ENCODE data around the gene SLC25A42. TPM values are rescaled to one million over a fixed set of nuclear protein-coding genes. Genes with fewer than 3 reads are reported as not detected.

The SLC25A42 gene
- total RNA-seq, 2 experiments from 2014 or later: 12.2 to 12.4 TPM

DNA sequence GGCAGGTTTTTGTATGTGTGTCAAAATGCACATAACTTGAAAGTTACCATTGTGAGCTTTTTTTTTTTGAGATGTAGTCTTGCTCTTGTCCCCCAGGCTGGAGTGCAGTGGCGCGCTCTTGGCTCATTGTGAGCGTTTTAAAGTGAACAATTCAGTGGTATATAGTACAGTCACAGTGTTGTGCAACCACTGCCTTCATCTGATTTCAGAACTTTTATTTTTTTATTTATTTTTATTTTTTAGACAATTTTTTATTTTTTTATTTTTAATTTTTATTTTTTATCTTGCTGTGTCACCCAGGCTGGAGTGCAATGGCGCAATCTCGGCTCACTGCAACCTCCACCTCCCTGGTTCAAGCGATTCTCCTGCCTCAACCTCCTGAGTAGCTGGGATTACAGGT, 15.0 kb downstream of the SLC25A42 start:
- POLR2A ChIA-PET: no interaction called here
- intact Hi-C loops (cut with micrococcal nuclease): no loop called here
- no peak for DNase-seq
- Mint-ChIP-seq H3K9me3 (no peaks in the 10 kb centered on the region), H3K27ac (no peak overlapping the region), H3K27me3 (no peaks in the 10 kb centered on the region), H3K36me3 (peaks cover 4% of the 10 kb centered on the region), H3K4me1 (ENCODE audit: low read depth) (no peaks in the 10 kb centered on the region), H3K4me3 (no peak overlapping the region)
- CTCF ChIA-PET: interaction anchor here (0.6 kb wide), 1 partner anchor 33 kb away, joined by 3 read pairs; no protein-coding TSS in a partner anchor

DNA sequence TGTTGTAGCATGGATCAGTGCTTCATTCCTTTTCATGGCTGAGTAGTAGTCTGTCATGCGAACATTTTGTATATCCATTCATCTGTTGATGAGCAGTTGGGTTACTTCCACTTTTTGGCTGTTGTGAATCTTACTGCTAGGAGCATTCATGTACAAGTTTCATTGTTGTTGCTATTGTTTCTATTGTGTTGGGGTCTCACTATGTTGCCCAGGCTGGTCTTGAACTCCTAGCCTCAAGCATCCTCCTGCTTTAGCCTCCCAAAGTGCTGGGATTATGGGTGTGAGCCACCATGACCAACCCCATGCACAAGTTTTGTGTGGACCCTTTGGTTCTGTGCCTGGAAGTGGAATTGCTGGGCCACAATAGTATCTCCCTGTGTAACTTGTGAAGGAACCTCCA, 15.8 kb downstream of the SLC25A42 start:
- no peak overlapping the region for H3K4me3 Mint-ChIP-seq
- H3K27ac Mint-ChIP-seq: no peak overlapping the region
- no peaks in the 10 kb centered on the region for H3K4me1 Mint-ChIP-seq (ENCODE audit: low read depth)
- H3K36me3 Mint-ChIP-seq: peaks cover 4% of the 10 kb centered on the region
- intact Hi-C loops (cut with micrococcal nuclease): no loop called here
- POLR2A ChIA-PET: no interaction called here
- no peaks in the 10 kb centered on the region for H3K27me3 Mint-ChIP-seq
- CTCF ChIA-PET: no interaction called here
- no peaks in the 10 kb centered on the region for H3K9me3 Mint-ChIP-seq
- DNase-seq: no peak

DNA sequence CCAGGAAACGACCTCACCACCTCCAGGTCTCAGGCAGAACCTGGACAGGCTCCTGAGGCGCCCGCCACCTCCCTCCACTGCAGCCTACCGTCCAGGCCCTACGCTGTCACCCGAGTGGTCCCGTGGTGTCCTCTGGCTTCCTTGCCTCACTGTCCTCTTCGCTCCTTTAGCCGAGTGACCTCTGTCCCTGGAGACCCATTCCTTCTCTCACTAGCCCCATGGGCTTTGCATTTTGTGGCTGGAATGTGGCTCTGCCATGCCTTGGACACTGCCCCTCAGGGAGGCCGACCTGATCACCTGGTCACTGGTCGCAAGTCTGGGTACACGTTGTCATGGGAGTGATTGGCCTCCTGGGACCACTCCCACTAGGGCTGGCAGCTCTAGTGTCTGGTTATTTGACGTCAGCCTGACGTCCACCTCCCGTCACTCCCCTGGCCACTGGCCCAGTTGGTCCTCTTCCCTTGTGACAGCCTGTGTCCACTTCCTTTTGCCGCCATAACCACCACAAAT, 17.9 kb downstream of the SLC25A42 start:
- Mint-ChIP-seq H3K4me3 (no peak overlapping the region), H3K27ac (no peak overlapping the region), H3K36me3 (peaks cover 4% of the 10 kb centered on the region), H3K4me1 (ENCODE audit: low read depth) (no peaks in the 10 kb centered on the region), H3K9me3 (no peaks in the 10 kb centered on the region), H3K27me3 (no peaks in the 10 kb centered on the region)
- ChIA-PET POLR2A (no interaction called here), CTCF (no interaction called here)
- DNase-seq: no peak
- intact Hi-C loops (cut with micrococcal nuclease): no loop called here

DNA sequence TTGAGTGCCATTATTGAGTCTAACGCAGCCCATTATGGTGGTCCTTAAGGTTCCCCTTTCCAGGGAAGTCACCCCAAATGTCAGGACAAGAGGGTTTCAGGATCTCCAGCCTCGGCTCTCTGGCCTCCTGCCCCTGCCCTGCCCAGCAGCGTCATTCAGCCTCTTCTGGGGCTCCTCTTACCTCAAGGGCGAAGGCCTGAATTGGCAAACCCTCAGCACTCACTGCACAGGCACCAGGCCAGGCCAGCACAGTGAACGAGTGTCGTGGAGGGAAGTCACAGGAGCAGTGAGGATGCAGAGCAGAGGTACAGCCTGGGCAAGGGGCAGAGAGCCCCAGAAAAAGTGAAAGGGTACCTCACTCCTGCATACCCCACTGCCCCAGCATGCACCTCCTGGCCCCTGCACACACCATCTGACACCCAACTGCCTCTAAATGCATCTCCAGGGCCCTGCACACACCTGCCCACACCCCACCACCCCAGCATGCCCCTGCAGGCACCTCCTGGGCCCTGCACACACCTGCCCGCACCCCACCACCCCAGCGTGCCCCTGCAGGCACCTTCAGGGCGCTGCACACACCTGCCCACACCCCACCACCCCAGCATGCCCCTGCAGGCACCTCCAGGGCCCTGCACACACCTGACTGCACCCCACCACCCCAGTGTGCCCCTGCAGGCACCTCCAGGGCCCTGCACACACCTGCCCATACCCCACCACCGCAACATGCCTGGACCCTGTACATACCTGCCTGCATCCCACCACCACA, 19.8 kb downstream of the SLC25A42 start:
- CTCF ChIA-PET: no interaction called here
- POLR2A ChIA-PET: no interaction called here
- Mint-ChIP-seq H3K9me3 (no peaks in the 10 kb centered on the region), H3K4me1 (ENCODE audit: low read depth) (no peaks in the 10 kb centered on the region), H3K27ac (no peak overlapping the region), H3K4me3 (no peak overlapping the region), H3K27me3 (no peaks in the 10 kb centered on the region), H3K36me3 (no peaks in the 10 kb centered on the region)
- intact Hi-C loops (cut with micrococcal nuclease): no loop called here
- DNase-seq: no peak

DNA sequence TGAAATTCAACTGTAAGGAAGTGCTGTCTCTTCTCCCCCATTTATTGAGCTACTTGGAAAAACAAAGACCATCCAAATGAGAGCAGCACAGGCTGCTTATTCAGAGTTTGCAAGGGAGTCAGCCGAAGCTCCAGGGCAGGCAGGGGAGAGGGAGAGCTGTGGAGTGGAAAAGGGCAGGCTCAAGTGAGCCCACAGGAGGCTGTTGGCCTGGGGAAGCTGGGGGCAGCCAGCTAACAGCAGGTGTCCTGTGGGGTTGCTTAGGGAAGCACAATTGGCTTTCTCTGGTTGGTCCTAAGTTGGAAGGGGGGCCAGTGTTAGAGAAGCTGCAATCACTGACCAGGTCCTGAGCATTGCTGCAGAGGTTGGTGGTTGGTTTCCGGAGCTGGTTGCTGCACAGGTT, 23.9 kb downstream of the SLC25A42 start:
- Mint-ChIP-seq H3K27ac (no peak overlapping the region), H3K27me3 (no peaks in the 10 kb centered on the region), H3K36me3 (no peaks in the 10 kb centered on the region), H3K9me3 (no peaks in the 10 kb centered on the region), H3K4me1 (ENCODE audit: low read depth) (no peaks in the 10 kb centered on the region), H3K4me3 (no peak overlapping the region)
- POLR2A ChIA-PET: no interaction called here
- CTCF ChIA-PET: interaction anchor here (0.8 kb wide), 1 partner anchor 28 kb away, joined by 3 read pairs; no protein-coding TSS in a partner anchor
- no peak for DNase-seq
- intact Hi-C loops (cut with micrococcal nuclease): no loop called here

DNA sequence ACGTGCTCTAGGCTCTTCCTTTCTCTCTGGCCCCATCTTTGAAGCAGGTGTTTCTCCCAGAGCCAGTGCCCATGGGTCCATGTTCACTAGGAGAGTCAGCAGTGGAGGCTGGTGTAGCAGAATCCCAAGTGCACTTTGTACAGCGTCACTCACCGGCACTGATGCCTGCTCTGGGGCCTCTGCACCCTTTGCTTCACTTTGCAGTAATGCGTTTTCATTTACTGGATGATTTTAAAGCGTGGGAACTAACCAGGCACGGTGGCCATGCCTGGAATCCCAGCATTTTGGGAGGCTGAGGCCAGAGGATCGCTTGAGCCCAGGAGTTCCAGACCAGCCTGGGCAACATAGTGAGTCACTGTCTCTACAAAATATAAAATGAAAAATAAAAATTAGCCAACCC, 30.7 kb downstream of the SLC25A42 start:
- intact Hi-C loops (cut with micrococcal nuclease): no loop called here
- Mint-ChIP-seq H3K4me1 (ENCODE audit: low read depth) (no peaks in the 10 kb centered on the region), H3K4me3 (no peak overlapping the region), H3K27me3 (no peaks in the 10 kb centered on the region), H3K9me3 (no peaks in the 10 kb centered on the region), H3K36me3 (no peaks in the 10 kb centered on the region), H3K27ac (no peak overlapping the region)
- POLR2A ChIA-PET: no interaction called here
- CTCF ChIA-PET: no interaction called here
- no peak for DNase-seq

DNA sequence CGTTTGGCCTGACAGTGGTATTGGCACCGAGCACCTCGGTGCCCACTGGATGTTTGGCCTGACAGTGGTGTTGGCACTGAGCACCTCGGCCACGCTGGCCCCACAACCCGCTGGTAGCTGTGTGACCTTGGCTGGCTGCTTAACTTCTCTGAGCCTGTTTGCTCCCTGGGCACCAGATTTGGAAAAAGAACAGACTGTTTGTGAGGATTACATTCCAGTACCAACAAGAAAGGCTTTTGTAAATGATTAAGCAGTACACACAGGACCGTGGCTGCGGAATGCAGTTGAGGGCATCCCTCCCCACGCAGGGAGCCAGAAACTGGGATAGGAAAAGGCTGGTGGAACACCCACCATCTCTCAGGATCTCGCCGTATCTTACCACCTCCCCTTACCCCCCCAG, 31.9 kb downstream of the SLC25A42 start:
- ChIA-PET CTCF (interaction anchor here (1.2 kb wide), 1 partner anchor 20 kb away, joined by 3 read pairs; no protein-coding TSS in a partner anchor), POLR2A (no interaction called here)
- no peak overlapping the region for H3K27ac Mint-ChIP-seq
- no peak for DNase-seq
- no peaks in the 10 kb centered on the region for H3K36me3 Mint-ChIP-seq
- no peaks in the 10 kb centered on the region for H3K4me1 Mint-ChIP-seq (ENCODE audit: low read depth)
- no peaks in the 10 kb centered on the region for H3K9me3 Mint-ChIP-seq
- no peaks in the 10 kb centered on the region for H3K27me3 Mint-ChIP-seq
- intact Hi-C loops (cut with micrococcal nuclease): no loop called here
- no peak overlapping the region for H3K4me3 Mint-ChIP-seq

DNA sequence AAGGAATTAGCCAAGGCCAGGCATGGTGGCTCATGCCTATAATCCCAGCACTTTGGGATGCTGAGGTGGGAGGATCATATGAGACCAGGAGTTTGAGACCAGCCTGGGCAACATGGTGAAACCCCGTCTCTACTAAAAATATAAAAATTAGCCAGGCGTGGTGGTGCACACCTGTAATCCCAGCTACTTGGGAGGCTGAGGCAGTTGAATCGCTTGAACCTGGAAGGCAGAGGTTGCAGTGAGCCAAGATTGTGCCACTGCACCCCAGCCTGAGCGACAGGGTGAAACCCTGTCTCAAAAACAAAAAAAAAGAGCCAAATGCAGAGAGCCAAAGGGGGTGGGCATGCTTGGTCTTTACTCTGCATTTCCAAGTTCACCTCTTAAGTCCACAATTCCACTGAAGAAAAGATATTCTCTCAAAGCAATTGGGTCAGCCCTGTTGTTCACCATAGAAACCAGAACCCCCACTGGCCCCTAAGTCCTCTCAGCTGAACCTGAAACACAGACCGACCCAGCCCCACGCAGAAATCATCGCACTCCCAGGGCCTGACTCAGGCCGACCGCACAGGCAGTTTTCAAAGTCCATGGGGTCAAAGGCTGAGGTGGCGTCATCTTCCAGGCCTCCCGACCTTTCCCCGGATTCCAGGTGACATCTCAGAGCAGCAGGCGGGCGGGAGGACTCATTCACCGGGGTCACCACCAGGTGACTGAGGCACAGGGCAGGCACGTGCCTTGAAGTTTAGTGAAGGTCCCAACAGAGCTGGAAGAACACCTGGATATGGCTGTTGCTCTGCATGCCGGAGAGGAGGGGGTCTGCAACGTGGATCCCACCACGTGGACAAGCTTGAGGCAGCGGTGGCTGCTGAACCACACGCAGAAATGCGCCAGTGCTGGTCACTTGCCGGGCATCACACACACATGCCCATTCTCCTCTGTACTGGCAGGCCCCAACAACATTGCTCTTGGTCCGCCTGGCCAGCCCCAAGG, 33.1 kb downstream of the SLC25A42 start:
- CTCF ChIA-PET: no interaction called here
- H3K4me1 Mint-ChIP-seq (ENCODE audit: low read depth): no peaks in the 10 kb centered on the region
- POLR2A ChIA-PET: no interaction called here
- H3K4me3 Mint-ChIP-seq: no peak overlapping the region
- no peaks in the 10 kb centered on the region for H3K36me3 Mint-ChIP-seq
- intact Hi-C loops (cut with micrococcal nuclease): no loop called here
- no peaks in the 10 kb centered on the region for H3K9me3 Mint-ChIP-seq
- no peaks in the 10 kb centered on the region for H3K27me3 Mint-ChIP-seq
- no peak for DNase-seq
- H3K27ac Mint-ChIP-seq: no peak overlapping the region

DNA sequence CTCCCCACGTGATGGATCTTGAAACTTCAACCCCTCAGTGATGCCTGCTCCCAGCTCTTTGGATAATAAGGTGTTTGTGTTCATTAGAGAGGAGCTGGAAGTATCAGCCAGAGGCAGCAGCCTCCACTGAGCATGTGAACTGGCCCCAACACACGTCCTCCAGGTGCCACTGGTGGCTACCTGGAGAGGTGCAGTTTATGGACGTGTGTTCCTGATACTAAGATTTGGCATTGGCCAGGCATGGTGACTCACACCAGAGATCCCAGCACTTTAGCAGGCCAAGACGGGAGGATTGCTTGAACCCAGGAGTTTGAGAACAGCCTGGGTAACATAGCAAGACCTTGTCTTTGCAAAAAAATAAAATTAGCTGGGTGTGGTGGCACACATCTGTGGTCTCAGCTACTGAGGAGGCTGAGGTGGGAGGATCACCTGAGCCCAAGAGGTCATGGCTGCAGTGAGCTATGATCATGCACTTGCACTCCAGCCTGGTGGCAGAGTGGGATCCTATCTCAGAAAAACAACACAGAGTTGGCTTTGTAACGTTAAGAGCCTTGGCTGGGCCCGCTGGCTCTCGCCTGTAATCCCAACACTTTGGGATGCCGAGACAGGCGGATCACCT, 34.4 kb downstream of the SLC25A42 start:
- Mint-ChIP-seq H3K36me3 (no peaks in the 10 kb centered on the region), H3K9me3 (no peaks in the 10 kb centered on the region), H3K4me3 (no peak overlapping the region), H3K27me3 (no peaks in the 10 kb centered on the region), H3K4me1 (ENCODE audit: low read depth) (no peaks in the 10 kb centered on the region), H3K27ac (no peak overlapping the region)
- intact Hi-C loops (cut with micrococcal nuclease): no loop called here
- ChIA-PET CTCF (interaction anchor here (0.6 kb wide), 1 partner anchor 43 kb away, joined by 3 read pairs; no protein-coding TSS in a partner anchor), POLR2A (no interaction called here)
- DNase-seq: no peak

DNA sequence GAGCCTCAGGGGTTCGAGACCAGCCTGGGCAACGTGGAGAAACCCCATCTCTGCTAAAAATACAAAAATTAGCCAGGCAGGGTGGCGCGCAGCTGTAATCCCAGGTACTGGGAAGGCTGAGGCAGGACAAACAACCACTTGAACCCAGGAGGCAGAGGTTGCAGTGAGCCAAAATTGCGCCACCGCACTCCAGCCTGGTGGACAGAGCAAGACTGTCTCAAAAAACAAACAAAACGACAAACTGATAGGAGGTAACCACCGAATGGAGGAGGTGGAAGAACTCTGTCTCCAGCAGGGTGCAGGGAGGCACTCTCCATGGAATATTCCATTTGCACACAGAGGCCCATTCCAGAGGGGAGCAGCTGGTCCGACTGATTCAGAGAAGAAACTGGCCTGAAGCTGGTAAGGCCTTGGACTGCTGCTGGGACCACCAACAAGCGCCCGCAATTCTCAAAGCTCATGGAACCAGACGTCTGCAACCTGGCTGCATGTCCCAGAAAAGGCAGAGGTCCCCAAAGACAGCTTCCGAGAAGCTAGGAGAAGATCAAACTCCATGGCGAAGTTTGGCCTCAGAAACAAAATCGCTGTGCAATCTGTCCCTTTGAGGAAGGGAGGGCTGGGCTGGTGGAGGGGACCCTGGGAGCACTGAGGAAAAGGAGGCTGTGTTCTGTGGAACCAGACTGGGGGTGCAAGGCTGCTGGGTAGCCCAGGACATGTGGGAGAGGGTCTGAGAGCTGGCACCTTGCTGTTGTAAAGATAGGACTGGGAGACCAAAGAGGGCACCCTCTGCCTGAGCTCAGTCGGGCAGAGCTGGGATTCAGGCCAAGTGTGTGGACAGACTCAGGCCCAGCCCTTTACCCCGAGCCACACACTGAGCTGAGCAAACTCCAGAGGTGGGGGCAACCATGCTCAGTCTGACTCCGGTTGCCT, 35.2 kb downstream of the SLC25A42 start:
- H3K27ac Mint-ChIP-seq: no peak overlapping the region
- intact Hi-C loops (cut with micrococcal nuclease): no loop called here
- DNase-seq: no peak

DNA sequence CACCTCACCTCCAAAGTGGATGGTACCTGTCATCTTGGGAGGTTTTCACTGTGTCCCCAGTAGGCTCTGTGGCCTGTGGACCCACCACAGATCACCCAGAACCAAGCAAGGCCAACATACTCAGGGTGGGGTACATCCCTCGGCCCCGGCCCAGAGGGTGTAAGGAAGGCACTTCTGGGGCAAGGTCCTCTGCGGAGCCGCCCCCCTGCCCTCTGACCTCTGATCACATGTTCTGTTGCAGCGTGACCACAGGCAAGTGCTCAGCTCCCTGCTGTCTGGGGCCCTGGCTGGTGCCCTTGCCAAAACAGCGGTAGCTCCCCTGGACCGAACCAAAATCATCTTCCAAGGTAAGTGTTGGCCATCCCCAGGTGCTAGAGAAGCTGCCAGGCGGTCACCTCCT, 37.7 kb downstream of the SLC25A42 start:
- no peak for DNase-seq
- Mint-ChIP-seq H3K4me1 (ENCODE audit: low read depth) (no peaks in the 10 kb centered on the region), H3K27me3 (no peaks in the 10 kb centered on the region), H3K9me3 (no peaks in the 10 kb centered on the region), H3K36me3 (no peaks in the 10 kb centered on the region), H3K27ac (no peak overlapping the region), H3K4me3 (no peak overlapping the region)
- ChIA-PET POLR2A (no interaction called here), CTCF (no interaction called here)
- intact Hi-C loops (cut with micrococcal nuclease): no loop called here

More for the DNA sequence above, 35.2 kb downstream of the SLC25A42 start:
- ChIA-PET CTCF (interaction anchor here (0.6 kb wide), 1 partner anchor 44 kb away, joined by 3 read pairs; no protein-coding TSS in a partner anchor), POLR2A (no interaction called here)
- H3K4me3 Mint-ChIP-seq: no peak overlapping the region
- H3K4me1 Mint-ChIP-seq (ENCODE audit: low read depth): no peaks in the 10 kb centered on the region
- H3K27me3 Mint-ChIP-seq: no peaks in the 10 kb centered on the region
- no peaks in the 10 kb centered on the region for H3K36me3 Mint-ChIP-seq
- H3K9me3 Mint-ChIP-seq: no peaks in the 10 kb centered on the region
